Vagina (tissue), 2 donors: Measurements from ENCODE around the gene USP6NL. TPM values are rescaled to one million over a fixed set of nuclear protein-coding genes. Genes with fewer than 3 reads are reported as not detected.

ENCODE experiments used
- DNase-seq, 2 donors: peaks; one replicate each; pipeline ENCODE4 v3.0.0-alpha.2; 2017; ENCODE audit errors: extremely low spot score in 2 of 2
- H3K27ac ChIP-seq: fragments of 200-600 bp; sonication (generic); one replicate; pipeline ENCODE4 v1.5.1; 2019
- H3K27me3 ChIP-seq: fragments of 200-600 bp; sonication (generic); one replicate; pipeline ENCODE4 v1.5.1; 2019
- H3K36me3 ChIP-seq, 2 donors: fragments of 200-600 bp; sonication (generic); one replicate each; pipeline ENCODE4 v1.5.1; 2017 to 2019
- H3K4me1 ChIP-seq: fragments of 200-600 bp; sonication (generic); one replicate; pipeline ENCODE4 v1.5.1; 2019
- H3K4me3 ChIP-seq, 2 donors: fragments of 200-600 bp; sonication (generic); 1 replicate in 1 of 2; 2 replicates in 1 of 2; pipeline ENCODE4 v1.5.1; 2016 to 2019
- H3K9me3 ChIP-seq: fragments of 200-600 bp; sonication (generic); one replicate; pipeline ENCODE4 v1.5.1; 2019
- POLR2A ChIP-seq, 2 donors: fragments of 450-650 bp; IDR thresholded peaks; one replicate each; pipeline ENCODE4 v1.6.1; 2017; ENCODE audit warnings: antibody characterized with exemption in 2 of 2, mild to moderate bottlenecking in 2 of 2, moderate library complexity in 2 of 2
- POLR2AphosphoS5 ChIP-seq, 2 donors: sonication (generic); formaldehyde crosslinking; IDR thresholded peaks; one replicate each; pipeline ENCODE4 v1.9.0; 2017; ENCODE audit warnings: antibody characterized with exemption in 2 of 2, mild to moderate bottlenecking in 2 of 2, low read depth in 1 of 2; ENCODE audit not compliant: insufficient read depth in 1 of 2
- intact Hi-C: fragments of 100-400 bp; cut with DNase I; formaldehyde crosslinking; loops from one replicate; pipeline ENCODE4 v1.15.1; 2023
- total RNA-seq: library from RNA; depleted of rRNA; stranded (reverse); fragments of >200 nt; gene quantifications from one replicate; pipeline ENCODE4 v1.2.3, GENCODE V29; 2016
- TF ChIP-seq, protein P1 (sequence below), 3 experiments: fragments of 450-650 bp in 2 of 3; fragments of 200-600 bp in 1 of 3; sonication (generic) in 1 of 3; IDR thresholded peaks; one replicate each; pipeline ENCODE4 v1.5.1; 2017 to 2019; ENCODE audit warnings: antibody characterized with exemption in 3 of 3, mild to moderate bottlenecking in 2 of 3, moderate library complexity in 2 of 3

The USP6NL gene
- total RNA-seq, 1 donor from 2014 or later = 23.3 TPM

DNA sequence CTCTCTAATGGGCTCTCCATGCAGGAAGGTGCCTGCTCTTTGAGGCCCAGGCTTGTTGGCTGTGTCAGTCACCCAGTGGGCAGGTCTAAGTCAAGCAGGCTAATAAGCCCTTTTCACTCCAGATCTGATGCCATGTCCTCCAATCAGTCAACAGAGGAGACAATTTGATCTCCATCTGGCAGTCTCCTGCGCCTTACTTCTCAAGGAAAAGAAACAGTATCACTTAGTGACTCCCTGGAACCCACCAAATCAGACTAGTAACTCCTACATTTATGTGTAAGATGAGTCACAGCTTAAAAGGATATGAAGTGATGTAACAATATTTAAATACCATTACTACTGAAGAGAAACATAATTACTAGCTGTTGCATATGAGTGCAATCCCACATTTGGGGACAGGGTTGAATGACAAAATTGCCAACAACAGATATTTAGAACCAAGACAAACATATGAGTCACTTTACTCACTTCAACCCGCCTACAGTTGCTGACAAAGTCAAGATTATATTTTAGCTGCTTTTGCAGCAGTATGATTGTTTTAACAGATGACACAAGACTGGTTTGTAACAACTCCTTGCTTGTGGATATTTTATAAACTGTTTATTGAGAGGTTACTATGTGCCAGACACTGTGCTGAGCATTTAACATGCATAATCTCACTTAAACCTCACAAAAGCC, 72.1 kb downstream of the USP6NL start:
- no peaks in the 10 kb centered on the region for H3K27me3 ChIP-seq
- H3K4me3 ChIP-seq = no peak overlapping the region
- no peaks in the 10 kb centered on the region for H3K9me3 ChIP-seq
- no peak overlapping the region for H3K27ac ChIP-seq
- no peaks in the 10 kb centered on the region for H3K4me1 ChIP-seq
- TF ChIP-seq, protein P1, sequence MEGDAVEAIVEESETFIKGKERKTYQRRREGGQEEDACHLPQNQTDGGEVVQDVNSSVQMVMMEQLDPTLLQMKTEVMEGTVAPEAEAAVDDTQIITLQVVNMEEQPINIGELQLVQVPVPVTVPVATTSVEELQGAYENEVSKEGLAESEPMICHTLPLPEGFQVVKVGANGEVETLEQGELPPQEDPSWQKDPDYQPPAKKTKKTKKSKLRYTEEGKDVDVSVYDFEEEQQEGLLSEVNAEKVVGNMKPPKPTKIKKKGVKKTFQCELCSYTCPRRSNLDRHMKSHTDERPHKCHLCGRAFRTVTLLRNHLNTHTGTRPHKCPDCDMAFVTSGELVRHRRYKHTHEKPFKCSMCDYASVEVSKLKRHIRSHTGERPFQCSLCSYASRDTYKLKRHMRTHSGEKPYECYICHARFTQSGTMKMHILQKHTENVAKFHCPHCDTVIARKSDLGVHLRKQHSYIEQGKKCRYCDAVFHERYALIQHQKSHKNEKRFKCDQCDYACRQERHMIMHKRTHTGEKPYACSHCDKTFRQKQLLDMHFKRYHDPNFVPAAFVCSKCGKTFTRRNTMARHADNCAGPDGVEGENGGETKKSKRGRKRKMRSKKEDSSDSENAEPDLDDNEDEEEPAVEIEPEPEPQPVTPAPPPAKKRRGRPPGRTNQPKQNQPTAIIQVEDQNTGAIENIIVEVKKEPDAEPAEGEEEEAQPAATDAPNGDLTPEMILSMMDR (IDR thresholded peaks at IDR 0.05) = no peak
- TF ChIP-seq POLR2A (IDR thresholded peaks at IDR 0.05) (no peak), POLR2AphosphoS5 (IDR thresholded peaks at IDR 0.05; ENCODE audit: insufficient read depth in 1 of 2, low read depth in 1 of 2) (no peak)
- intact Hi-C loops = no loop called here
- DNase-seq = no peak
- H3K36me3 ChIP-seq = no peaks in the 10 kb centered on the region

DNA sequence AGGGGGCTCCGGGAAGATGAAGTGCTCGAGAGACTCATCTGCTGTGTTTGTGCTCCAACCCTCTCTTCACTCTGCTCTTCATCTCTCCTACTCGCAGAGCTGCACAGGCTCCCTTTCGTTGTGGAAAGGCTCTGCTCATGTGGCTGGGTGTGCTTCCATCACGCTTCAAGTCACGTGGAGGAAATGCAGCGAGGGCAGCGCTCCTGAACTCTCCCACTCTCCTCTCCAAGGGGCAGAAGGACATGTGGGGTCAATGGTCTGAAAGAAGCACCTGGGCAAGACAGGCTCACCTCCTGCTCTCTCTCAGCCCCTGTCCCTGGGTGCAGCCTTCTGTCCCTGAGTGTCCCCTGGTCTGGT, 72.6 kb downstream of the USP6NL start:
- Histone ChIP-seq H3K36me3 (no peaks in the 10 kb centered on the region), H3K27ac (no peak overlapping the region), H3K9me3 (no peaks in the 10 kb centered on the region), H3K4me3 (no peak overlapping the region), H3K4me1 (peaks cover 1% of the 10 kb centered on the region), H3K27me3 (no peaks in the 10 kb centered on the region)
- TF ChIP-seq, protein P1 (IDR thresholded peaks at IDR 0.05) = no peak
- TF ChIP-seq POLR2A (IDR thresholded peaks at IDR 0.05) (no peak), POLR2AphosphoS5 (IDR thresholded peaks at IDR 0.05; ENCODE audit: insufficient read depth in 1 of 2, low read depth in 1 of 2) (no peak)
- DNase-seq = no peak
- intact Hi-C loops = no loop called here

DNA sequence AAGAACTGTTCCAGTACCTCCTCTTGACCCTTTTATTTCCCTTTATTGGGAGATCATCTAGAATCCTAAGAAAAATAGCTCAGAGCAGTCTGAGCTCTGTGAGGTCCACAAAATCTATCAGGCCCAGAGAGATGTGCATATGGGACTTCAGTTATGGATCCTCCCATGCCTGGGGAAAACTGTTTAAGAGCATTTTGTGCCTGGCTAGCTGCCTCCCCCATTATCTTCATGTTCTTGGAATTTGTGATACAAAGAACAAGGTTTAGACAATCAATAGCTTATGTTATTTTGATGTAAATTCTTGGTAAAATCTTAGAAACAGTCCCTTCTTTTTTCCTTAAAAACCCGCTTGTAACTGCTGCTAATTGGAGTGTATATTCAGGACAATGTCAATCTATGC, 75.2 kb downstream of the USP6NL start:
- H3K4me3 ChIP-seq = no peak overlapping the region
- intact Hi-C loops = no loop called here
- DNase-seq = no peak
- no peaks in the 10 kb centered on the region for H3K27me3 ChIP-seq
- TF ChIP-seq POLR2AphosphoS5 (IDR thresholded peaks at IDR 0.05; ENCODE audit: insufficient read depth in 1 of 2, low read depth in 1 of 2) = no peak
- TF ChIP-seq POLR2A (IDR thresholded peaks at IDR 0.05) = no peak
- TF ChIP-seq, protein P1 (IDR thresholded peaks at IDR 0.05) = no peak
- H3K27ac ChIP-seq = no peak overlapping the region
- H3K36me3 ChIP-seq = no peaks in the 10 kb centered on the region
- H3K9me3 ChIP-seq = no peaks in the 10 kb centered on the region
- H3K4me1 ChIP-seq = peaks cover 9% of the 10 kb centered on the region

DNA sequence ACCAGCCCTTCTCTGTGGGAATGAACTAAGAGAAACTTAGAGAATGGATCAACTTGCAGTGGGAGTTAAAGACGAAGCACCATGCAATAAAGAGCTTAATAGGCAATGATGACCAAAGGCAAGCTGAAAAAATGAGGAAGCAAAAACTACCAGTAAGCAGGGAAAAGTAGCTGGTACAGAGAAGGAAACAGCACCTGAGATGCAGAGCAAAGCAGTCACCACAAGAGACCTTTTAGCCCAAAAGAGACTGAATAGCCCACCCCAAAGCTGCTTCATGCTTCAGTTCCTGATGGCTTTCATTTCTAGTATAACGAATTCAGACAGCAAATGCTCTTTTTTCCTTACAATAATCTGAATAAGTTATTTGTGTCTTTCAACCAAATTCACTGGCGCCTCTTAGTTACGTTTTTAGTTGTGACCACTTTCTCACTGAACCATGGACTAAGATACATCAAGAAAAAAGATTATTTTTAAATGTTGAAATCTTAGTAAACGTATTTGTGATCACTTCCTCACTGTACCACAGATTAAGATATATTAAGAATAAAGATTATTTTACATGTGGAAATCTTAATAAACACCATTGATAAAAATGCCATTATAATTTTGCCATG, 76.0 kb downstream of the USP6NL start:
- DNase-seq = no peak
- Histone ChIP-seq H3K4me3 (no peak overlapping the region), H3K36me3 (no peaks in the 10 kb centered on the region), H3K27ac (no peak overlapping the region), H3K4me1 (peaks cover 9% of the 10 kb centered on the region), H3K27me3 (no peaks in the 10 kb centered on the region), H3K9me3 (no peaks in the 10 kb centered on the region)
- intact Hi-C loops = no loop called here
- no peak for TF ChIP-seq POLR2A (IDR thresholded peaks at IDR 0.05)
- TF ChIP-seq POLR2AphosphoS5 (IDR thresholded peaks at IDR 0.05; ENCODE audit: insufficient read depth in 1 of 2, low read depth in 1 of 2) = no peak
- TF ChIP-seq, protein P1 (IDR thresholded peaks at IDR 0.05) = no peak

DNA sequence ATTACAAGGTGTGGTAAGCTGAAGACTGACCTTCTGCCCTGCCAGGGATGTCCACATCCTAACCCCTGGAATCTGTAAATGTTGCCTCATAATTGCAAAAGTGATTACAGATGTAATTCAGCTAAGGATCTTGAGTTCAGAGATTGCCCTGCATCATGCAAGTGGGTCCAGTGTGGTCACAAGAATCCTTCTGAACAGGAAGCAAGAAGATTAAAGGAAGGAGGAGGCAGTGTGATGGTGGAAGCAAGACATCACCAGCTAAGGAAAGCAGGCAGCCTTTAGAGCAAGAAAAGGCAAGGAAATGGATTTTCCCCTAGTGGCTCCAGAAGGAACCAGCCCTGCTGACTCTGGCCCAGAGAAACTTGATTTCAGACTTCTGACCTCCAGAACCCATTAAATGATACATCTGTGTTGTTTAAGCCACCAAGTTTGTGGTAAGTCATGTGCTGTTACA, 78.1 kb downstream of the USP6NL start:
- H3K27me3 ChIP-seq = no peaks in the 10 kb centered on the region
- intact Hi-C loops = no loop called here
- no peak overlapping the region for H3K4me3 ChIP-seq
- no peaks in the 10 kb centered on the region for H3K9me3 ChIP-seq
- peaks cover 15% of the 10 kb centered on the region for H3K4me1 ChIP-seq
- DNase-seq = no peak
- H3K27ac ChIP-seq = no peak overlapping the region
- H3K36me3 ChIP-seq = no peaks in the 10 kb centered on the region
- TF ChIP-seq POLR2A (IDR thresholded peaks at IDR 0.05) = no peak
- TF ChIP-seq POLR2AphosphoS5 (IDR thresholded peaks at IDR 0.05; ENCODE audit: insufficient read depth in 1 of 2, low read depth in 1 of 2) = no peak
- TF ChIP-seq, protein P1 (IDR thresholded peaks at IDR 0.05) = no peak
